HepG2 (cell line): ENCODE results near the gene ZNF511. TPM values are rescaled to one million over a fixed set of nuclear protein-coding genes. Genes with fewer than 3 reads are reported as not detected.

Source experiments
- ARID2 ChIP-seq: sonication (generic); formaldehyde crosslinking; IDR thresholded peaks from 2 replicates; pipeline ENCODE4 v1.8.1; 2022; ENCODE audit warnings: mild to moderate bottlenecking, missing genetic modification reagents, borderline replicate concordance
- DMAP1 ChIP-seq: IDR thresholded peaks from 2 replicates; pipeline ENCODE4 v1.6.1; 2016
- ETV5 ChIP-seq: IDR thresholded peaks from 2 replicates; pipeline ENCODE4 v1.6.1; 2018; ENCODE audit warnings: missing biosample characterization, missing genetic modification reagents, inconsistent platforms, borderline replicate concordance
- HIVEP1 ChIP-seq: sonication (generic); formaldehyde crosslinking; IDR thresholded peaks from 2 replicates; pipeline ENCODE4 v1.4.0; 2020; ENCODE audit warnings: mild to moderate bottlenecking, missing genetic modification reagents
- HOXA5 ChIP-seq: sonication (generic); formaldehyde crosslinking; IDR thresholded peaks from 2 replicates; pipeline ENCODE4 v1.4.0; 2020; ENCODE audit warnings: missing genetic modification reagents
- KAT8 ChIP-seq: IDR thresholded peaks from 2 replicates; pipeline ENCODE4 v1.6.1; 2016; ENCODE audit warnings: missing genetic modification reagents, missing compliant biosample characterization
- NFKB2 ChIP-seq: sonication (generic); formaldehyde crosslinking; IDR thresholded peaks from 2 replicates; pipeline ENCODE4 v1.4.0; 2020; ENCODE audit warnings: missing genetic modification reagents, borderline replicate concordance
- PHF20 ChIP-seq: sonication (generic); formaldehyde crosslinking; IDR thresholded peaks from 2 replicates; pipeline ENCODE4 v1.5.0; 2020; ENCODE audit warnings: mild to moderate bottlenecking, missing genetic modification reagents
- SSRP1 ChIP-seq: IDR thresholded peaks from 2 replicates; pipeline ENCODE4 v1.6.1; 2016; ENCODE audit warnings: control low read depth
- ZBTB8A ChIP-seq: sonication (generic); formaldehyde crosslinking; IDR thresholded peaks from 2 replicates; pipeline ENCODE4 v1.4.0; 2020; ENCODE audit warnings: mild to moderate bottlenecking, low read depth, missing genetic modification reagents, borderline replicate concordance
- ZNF234 ChIP-seq: sonication (generic); formaldehyde crosslinking; conservative IDR thresholded peaks from 2 replicates; pipeline ENCODE4 v1.5.1; 2020; ENCODE audit warnings: mild to moderate bottlenecking, missing genetic modification reagents
- ZNF672 ChIP-seq: sonication (generic); formaldehyde crosslinking; IDR thresholded peaks from 2 replicates; pipeline ENCODE4 v1.8.1; 2022; ENCODE audit warnings: missing genetic modification reagents
- ZSCAN30 ChIP-seq: sonication (generic); formaldehyde crosslinking; IDR thresholded peaks from 2 replicates; pipeline ENCODE4 v1.5.0; 2020; ENCODE audit warnings: mild to moderate bottlenecking, missing genetic modification reagents
- polyA plus RNA-seq, 8 experiments: library from polyadenylated mRNA; depleted of rRNA in 3 of 8; stranded (reverse) in 7 of 8; unstranded in 1 of 8; fragments of >200 nt; fragmentation: Illumina TruSeq in 4 of 8; extraction: Trizol in 4 of 8; gene quantifications; 2 replicates each; pipeline versions ENCODE4 v1.2.1 to v1.2.3, GENCODE V29; 2011 to 2016; ENCODE audit warnings: low read depth in 4 of 8, missing spikeins in 1 of 8, mixed read lengths in 1 of 8; ENCODE audit not compliant: insufficient read depth in 1 of 8
- total RNA-seq, 5 experiments: library from RNA; depleted of rRNA; stranded (reverse); fragments of >200 nt; fragmentation: Illumina TruSeq; extraction: Trizol; gene quantifications; 2 replicates each; pipeline ENCODE4 v1.2.3, GENCODE V29; 2016; ENCODE audit warnings: low read depth in 1 of 5
- TF ChIP-seq, protein P1 (sequence below): sonication (generic); formaldehyde crosslinking; IDR thresholded peaks from one replicate; pipeline ENCODE4 v1.5.1; 2020; ENCODE audit warnings: mild to moderate bottlenecking, missing genetic modification reagents; ENCODE audit errors: not compliant biosample characterization
- TF ChIP-seq, protein P2 (sequence below): sonication (generic); formaldehyde crosslinking; IDR thresholded peaks from 2 replicates; pipeline ENCODE4 v1.8.0; 2022; ENCODE audit warnings: mild to moderate bottlenecking, missing genetic modification reagents, moderate library complexity
- TF ChIP-seq, protein P3 (sequence below): sonication (generic); formaldehyde crosslinking; IDR thresholded peaks from 2 replicates; pipeline ENCODE4 v1.8.0; 2022; ENCODE audit warnings: missing genetic modification reagents, mild to moderate bottlenecking, moderate library complexity, borderline replicate concordance

ZNF511 gene
- total and polyA plus RNA-seq, 2 of the 13 experiments (the other 11 are each of a cell fraction or from before 2014, with no cell fraction given) = 35.6 to 66.4 TPM

DNA sequence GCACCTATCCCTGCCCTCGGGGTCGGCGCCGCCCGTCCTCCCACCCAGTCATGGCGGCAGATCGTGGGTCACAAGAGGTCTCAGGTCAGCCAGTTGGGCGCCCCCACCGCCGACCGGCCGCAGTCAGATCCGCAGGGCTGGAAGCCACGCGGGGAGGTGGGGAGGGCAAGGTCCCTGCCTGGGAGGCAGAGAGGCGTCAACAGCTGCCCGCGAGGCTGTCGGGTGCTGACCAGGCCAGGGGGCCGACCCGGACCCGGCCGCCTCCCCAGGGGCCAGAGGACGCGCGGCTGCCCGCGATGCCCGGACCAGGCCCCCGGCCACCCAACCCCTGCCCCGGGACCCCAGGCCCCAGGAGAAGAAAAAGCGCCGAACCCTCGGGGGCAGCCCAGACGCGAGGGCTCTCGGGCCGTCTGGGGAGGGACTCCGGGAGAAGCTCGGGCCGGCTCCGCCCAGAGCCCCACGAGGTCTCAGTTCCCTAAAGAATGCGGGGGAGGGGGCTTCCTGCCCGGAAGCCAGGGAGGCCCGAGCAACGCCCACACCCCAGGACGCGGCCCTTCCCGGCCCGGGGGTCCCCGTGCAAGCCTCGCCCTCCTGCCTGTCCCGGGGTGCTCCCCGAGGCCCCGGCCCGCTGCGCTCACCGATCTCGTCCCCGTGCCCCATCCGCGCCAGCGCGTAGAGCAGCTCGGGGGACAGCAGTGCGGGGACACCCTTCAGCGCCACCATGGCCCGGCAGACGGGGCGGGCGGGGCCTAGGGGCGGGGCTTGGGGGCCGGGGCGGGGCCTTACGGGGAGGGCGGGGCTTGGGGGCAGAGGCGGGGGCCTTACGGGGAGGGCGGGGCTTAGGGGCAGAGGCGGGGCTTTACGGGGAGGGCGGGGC, 48.8 kb downstream of the ZNF511 start, which contains the start of gene FUOM (continued):
- TF ChIP-seq, protein P1, sequence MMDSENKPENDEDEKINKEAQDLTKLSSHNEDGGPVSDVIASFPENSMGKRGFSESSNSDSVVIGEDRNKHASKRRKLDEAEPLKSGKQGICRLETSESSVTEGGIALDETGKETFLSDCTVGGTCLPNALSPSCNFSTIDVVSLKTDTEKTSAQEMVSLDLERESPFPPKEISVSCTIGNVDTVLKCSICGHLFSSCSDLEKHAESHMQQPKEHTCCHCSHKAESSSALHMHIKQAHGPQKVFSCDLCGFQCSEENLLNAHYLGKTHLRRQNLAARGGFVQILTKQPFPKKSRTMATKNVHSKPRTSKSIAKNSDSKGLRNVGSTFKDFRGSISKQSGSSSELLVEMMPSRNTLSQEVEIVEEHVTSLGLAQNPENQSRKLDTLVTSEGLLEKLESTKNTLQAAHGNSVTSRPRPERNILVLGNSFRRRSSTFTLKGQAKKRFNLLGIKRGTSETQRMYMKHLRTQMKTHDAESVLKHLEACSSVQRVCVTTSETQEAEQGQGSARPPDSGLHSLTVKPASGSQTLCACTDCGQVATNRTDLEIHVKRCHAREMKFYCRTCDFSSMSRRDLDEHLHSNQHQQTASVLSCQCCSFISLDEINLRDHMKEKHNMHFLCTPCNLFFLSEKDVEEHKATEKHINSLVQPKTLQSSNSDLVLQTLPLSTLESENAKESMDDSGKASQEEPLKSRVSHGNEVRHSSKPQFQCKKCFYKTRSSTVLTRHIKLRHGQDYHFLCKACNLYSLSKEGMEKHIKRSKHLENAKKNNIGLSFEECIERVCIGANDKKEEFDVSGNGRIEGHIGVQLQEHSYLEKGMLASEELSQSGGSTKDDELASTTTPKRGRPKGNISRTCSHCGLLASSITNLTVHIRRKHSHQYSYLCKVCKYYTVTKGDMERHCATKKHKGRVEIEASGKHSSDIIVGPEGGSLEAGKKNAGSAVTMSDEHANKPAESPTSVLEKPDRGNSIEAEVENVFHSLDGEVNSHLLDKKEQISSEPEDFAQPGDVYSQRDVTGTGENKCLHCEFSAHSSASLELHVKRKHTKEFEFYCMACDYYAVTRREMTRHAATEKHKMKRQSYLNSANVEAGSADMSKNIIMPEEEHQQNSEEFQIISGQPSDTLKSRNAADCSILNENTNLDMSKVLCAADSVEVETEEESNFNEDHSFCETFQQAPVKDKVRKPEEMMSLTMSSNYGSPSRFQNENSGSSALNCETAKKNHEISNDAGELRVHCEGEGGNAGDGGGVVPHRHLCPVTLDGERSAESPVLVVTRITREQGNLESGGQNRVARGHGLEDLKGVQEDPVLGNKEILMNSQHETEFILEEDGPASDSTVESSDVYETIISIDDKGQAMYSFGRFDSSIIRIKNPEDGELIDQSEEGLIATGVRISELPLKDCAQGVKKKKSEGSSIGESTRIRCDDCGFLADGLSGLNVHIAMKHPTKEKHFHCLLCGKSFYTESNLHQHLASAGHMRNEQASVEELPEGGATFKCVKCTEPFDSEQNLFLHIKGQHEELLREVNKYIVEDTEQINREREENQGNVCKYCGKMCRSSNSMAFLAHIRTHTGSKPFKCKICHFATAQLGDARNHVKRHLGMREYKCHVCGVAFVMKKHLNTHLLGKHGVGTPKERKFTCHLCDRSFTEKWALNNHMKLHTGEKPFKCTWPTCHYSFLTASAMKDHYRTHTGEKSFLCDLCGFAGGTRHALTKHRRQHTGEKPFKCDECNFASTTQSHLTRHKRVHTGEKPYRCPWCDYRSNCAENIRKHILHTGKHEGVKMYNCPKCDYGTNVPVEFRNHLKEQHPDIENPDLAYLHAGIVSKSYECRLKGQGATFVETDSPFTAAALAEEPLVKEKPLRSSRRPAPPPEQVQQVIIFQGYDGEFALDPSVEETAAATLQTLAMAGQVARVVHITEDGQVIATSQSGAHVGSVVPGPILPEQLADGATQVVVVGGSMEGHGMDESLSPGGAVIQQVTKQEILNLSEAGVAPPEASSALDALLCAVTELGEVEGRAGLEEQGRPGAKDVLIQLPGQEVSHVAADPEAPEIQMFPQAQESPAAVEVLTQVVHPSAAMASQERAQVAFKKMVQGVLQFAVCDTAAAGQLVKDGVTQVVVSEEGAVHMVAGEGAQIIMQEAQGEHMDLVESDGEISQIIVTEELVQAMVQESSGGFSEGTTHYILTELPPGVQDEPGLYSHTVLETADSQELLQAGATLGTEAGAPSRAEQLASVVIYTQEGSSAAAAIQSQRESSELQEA (CRISPR knock-in tag) = peak; percentile 20
- TF ChIP-seq NFKB2 (CRISPR knock-in tag) (peak; percentile 62; the same call in 1 of the 2 replicates), KAT8 (CRISPR knock-in tag) (peak; percentile 41), ZBTB8A (CRISPR knock-in tag) (no peak), ZNF234 (CRISPR knock-in tag) (0 out of 2 replicates have a peak, but pooled peaks have one; percentile 26), ETV5 (peak; percentile 86), ARID2 (peak; percentile 52), HIVEP1 (no peak), DMAP1 (CRISPR knock-in tag) (peak; percentile 64), ZNF672 (CRISPR knock-in tag) (no peak), HOXA5 (CRISPR knock-in tag) (no peak), ZSCAN30 (CRISPR knock-in tag) (no peak), SSRP1 (CRISPR knock-in tag) (no peak), PHF20 (CRISPR knock-in tag) (peak; percentile 65; the same call in 1 of the 2 replicates)
- TF ChIP-seq, protein P2, sequence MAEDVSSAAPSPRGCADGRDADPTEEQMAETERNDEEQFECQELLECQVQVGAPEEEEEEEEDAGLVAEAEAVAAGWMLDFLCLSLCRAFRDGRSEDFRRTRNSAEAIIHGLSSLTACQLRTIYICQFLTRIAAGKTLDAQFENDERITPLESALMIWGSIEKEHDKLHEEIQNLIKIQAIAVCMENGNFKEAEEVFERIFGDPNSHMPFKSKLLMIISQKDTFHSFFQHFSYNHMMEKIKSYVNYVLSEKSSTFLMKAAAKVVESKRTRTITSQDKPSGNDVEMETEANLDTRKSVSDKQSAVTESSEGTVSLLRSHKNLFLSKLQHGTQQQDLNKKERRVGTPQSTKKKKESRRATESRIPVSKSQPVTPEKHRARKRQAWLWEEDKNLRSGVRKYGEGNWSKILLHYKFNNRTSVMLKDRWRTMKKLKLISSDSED (CRISPR knock-in tag) = no peak
- TF ChIP-seq, protein P3, sequence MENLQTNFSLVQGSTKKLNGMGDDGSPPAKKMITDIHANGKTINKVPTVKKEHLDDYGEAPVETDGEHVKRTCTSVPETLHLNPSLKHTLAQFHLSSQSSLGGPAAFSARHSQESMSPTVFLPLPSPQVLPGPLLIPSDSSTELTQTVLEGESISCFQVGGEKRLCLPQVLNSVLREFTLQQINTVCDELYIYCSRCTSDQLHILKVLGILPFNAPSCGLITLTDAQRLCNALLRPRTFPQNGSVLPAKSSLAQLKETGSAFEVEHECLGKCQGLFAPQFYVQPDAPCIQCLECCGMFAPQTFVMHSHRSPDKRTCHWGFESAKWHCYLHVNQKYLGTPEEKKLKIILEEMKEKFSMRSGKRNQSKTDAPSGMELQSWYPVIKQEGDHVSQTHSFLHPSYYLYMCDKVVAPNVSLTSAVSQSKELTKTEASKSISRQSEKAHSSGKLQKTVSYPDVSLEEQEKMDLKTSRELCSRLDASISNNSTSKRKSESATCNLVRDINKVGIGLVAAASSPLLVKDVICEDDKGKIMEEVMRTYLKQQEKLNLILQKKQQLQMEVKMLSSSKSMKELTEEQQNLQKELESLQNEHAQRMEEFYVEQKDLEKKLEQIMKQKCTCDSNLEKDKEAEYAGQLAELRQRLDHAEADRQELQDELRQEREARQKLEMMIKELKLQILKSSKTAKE = no peak
